8988T (cell line): Measurements from ENCODE around the gene SPTBN5.
"Not testable (repeated sequence)": the region's sequence is repeated elsewhere in the genome, so short reads cannot be mapped to it uniquely, and the experiment has no call there.

Experiments used
- DNase-seq: peaks from one replicate; pipeline ENCODE4 v3.0.0; 2011

SPTBN5 gene

GRCh38 chr15:41841131-41841530 lies 52.7 kb downstream of the SPTBN5 start:
- no peak for DNase-seq

DNA sequence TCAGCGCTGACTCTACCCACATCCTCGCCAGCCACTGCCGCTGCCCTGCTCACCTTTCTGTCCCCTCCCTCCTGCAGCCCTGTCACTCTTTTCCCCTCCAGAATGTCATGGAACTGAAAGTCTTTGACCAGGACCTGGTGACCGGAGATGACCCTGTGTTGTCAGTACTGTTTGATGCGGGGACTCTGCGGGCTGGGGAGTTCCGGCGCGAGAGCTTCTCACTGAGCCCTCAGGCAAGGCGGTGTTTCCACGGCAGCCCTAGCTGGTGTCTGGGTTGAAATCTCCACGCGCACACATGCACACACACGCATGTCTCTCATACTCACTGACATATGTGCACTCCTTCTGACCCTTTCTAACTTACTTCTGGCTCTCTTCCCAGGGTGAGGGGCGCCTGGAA lies 53.2 kb downstream of the SPTBN5 start:
- DNase-seq, result no peak

GRCh38 chr15:41839781-41840491 lies 53.9 kb downstream of the SPTBN5 start:
- no peak for DNase-seq

- DNase-seq, result no peak
Measured at GRCh38 chr15:41838400-41838897, 55.4 kb downstream of the SPTBN5 start, which contains the start of gene PLA2G4B. PLA2G4B (plus strand) TSS chr15:41838847; CDS start chr15:41838914, 67 bp downstream.

DNA sequence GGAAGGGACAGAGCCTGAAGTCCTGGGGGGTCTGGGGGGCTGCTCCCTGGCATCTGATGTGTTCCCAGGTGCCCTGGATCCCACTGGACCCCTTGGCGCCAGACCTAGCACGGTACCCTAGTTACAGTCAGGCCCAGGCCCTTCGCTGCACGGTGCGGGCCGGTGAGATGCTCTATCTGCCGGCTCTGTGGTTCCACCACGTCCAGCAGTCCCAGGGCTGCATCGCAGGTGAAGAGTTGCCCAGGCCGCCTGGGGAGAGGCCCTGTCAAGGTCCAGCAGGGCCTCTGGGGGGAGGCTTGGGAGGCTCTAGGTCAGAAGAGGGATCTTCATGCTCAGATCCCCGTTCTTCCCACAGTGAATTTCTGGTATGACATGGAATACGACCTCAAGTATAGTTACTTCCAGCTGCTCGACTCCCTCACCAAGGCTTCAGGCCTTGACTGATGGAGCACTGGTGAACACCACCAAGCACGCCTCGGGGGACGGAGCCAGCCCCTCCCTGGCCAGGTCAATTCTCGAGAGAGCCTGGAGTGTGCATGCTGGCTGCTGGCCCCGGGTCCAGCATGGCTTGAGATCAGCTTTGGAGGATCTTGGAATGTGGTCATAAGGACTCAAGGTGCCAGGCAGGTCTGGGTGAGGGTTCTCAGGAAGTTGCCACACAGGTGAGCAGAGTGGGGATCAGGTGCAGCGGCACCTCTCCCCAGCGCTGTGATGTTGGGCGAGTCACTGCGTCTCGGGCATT lies 57.0 kb downstream of the SPTBN5 start:
- DNase-seq, result no peak

- DNase-seq, result no peak
Measured at GRCh38 chr15:41836073-41836472, 57.8 kb downstream of the SPTBN5 start.

DNA sequence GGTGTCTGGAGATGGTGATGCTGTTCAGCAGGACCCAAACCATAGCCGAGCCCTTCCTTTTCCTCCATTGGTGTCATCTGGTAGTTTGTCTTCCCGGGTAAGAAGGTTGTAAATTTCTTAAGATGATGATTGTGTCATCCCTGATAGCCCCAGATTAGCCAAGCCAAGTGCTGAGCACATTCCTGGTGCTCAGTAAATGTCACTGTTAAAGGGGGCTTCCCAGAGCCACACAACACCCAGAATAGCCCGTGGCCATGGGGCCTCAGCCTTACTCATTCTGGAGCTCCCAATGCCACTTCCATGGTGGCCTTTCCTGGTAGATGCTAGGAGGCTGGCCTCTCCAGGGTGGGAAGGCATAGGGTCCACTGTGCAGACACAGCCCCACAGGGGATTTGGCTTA lies 59.8 kb downstream of the SPTBN5 start:
- no peak for DNase-seq

- no peak for DNase-seq
Measured at GRCh38 chr15:41832875-41833274, 61.0 kb downstream of the SPTBN5 start.

DNA sequence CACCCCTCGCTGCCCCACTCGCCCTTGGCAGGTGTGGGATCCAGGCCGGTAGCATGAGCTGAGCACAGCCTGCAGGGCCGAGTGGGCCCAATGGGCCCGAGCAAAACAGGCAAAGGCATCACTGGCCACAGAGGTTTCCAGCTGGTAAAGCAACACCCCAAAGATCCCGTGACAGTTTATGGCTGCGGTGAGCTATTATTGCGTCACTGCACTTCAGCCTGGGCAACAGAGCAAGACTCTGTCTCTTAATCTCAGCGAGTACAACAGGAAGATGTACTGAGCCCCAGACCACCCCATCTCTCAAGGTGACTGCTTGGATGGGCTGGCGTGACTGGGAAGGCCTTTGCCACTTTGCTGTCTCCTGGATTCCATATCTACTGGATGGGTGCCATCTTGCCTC lies 61.6 kb downstream of the SPTBN5 start:
- no peak for DNase-seq

- not testable (repeated sequence) for DNase-seq
Measured at GRCh38 chr15:41831291-41831690, 62.6 kb downstream of the SPTBN5 start.

DNA sequence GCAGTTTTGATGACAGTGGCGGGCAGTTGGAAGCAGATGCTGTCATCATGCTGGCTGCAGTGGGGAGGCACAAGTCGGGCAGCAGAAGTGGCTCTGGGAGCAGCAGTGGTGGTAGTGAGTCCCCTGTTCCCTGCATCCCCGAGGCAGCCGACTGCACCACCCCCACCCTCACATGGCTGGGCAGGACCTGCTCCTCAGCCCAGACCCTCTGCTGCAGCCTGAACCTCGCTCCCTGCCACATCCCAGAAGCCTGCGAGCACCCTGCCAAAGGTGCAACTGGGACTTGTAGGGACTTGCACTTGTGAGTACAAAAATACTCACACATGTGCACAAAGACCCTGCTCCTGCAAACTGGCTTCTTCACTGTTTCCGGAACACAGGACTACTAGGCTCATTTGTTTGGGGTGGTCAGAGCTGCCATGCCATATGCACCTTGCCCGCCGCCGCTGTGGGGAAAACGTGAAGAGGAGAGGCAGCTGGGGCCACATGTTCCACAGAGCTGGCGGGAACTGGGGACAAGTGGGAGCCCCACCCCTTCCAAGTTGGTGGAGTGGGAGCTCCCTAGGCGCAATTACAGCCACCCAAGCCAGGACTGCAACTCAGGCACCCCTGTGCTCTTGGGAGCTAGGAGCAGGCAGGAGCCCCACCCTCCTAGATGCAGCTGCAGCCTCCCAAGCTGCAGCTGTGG lies 63.8 kb downstream of the SPTBN5 start:
- DNase-seq, result no peak

DNA sequence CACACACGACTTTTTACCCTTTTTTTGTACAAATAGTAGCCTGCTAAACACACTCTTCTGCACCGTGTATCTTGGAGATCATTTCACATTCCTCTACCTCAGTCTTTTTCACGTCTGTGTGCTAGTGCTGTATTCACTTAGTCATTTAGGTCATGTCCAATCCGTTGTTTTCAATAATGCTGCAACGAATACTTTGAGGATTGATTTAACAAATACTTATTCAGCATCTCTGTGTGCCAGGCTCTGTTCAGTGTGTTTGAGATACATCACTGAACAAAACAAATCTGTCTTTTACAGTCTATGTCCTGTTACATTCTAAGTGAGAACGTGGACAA lies 65.1 kb downstream of the SPTBN5 start:
- DNase-seq, result no peak

DNA sequence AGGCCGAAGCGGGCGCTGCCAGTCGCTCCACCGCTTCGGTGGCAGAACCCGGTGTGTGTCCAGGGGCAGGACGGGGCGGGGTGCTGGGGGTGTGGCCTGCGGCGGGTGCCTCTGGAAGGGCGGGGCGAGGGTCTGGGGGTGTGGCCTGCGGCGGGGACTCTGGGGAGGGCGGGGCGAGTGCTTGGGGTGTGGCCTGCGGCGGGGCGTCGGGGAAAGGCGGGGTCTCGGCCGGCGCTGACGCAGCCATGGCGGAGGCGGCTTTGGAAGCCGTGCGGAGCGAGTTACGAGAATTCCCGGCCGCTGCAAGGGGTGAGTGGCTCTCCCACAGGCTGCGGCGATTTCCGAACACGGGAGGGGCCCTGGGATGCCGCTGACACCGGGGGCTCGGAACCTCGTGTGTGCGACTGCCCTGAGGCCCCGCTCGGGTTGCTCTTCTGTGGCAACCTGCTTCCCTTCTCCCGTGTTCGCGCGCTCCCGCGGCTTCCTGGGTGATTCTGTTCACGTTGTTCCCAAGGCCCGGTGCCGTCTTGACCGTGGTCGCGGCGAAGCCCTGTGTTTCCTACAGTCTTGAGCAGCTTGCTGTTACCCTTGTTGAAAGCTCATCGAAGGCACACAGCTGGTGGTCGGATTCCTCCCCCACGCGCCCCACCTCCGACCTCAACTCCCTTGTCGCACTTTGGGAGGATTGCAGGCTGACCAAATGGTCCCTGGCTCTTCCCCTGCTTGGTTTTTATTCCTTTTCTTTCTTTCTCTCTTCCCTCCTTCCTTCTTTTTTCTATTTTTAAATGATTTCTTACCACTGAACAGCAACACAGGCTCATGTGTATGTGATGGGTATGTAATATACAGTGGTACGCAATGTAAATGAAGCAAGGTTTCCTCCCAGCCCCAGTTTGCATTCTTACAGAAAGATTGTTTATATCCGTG lies 65.7 kb downstream of the SPTBN5 start, which contains the start of gene JMJD7:
Gene JMJD7 (plus strand): TSS at position 213 of the 927 bp plus-strand sequence. CDS start 33 bp downstream, at position 246.
- DNase-seq, result peak; percentile 95

- no peak for DNase-seq
Measured at GRCh38 chr15:41827290-41827879, 66.5 kb downstream of the SPTBN5 start.

- no peak for DNase-seq
Measured at GRCh38 chr15:41825572-41826535, 68.0 kb downstream of the SPTBN5 start.

DNA sequence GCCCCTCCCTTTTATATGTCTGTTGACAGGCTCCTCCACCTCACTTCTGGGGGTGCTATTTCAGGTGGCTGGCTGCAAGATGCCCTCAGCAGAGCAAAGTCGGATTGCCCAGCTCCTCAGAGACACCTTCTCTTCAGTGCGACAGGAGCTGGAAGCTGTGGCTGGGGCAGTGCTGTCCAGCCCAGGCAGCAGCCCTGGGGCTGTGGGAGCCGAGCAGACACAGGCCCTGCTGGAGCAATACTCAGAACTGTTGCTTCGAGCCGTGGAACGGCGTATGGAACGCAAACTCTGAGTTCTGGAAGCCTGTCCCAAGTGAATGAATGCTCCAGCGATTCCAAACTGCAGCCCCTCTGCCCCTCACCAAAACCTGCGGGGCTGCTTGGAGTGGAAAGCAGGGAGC lies 68.7 kb downstream of the SPTBN5 start:
- DNase-seq, result no peak

DNA sequence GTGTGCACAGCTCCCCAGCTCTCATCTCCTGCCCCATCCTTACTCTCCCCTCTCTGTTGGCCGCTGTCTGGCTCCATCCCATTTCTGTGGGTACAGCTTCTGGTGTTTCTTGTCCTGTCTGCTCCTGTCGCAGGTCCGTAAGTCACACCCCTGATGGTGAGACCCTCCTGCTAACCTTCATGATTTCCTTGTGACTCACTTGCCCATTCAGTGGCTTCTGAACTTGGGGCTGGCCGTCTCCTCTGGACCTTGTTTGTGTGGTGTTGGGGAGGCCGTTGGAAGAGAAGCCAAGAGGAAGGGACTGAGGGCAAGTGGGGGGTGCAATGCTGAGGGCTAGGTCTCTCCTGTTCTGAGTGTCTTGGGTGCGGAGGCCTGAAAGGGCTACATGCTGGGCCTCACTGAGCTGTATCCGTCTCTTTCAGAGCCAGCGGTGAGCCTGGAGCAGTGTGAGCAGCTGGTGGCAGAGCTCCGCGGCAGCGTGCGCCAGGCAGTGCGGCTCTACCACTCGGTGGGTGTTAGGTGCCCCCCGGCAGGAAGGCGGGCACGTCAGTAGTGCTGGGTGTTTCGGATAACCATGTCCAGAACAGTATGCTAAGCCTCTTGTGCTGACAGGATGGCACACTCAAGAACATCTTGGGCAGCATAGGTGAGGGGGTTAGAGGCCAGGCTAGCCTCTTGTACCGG lies 69.6 kb downstream of the SPTBN5 start:
- no peak for DNase-seq

DNA sequence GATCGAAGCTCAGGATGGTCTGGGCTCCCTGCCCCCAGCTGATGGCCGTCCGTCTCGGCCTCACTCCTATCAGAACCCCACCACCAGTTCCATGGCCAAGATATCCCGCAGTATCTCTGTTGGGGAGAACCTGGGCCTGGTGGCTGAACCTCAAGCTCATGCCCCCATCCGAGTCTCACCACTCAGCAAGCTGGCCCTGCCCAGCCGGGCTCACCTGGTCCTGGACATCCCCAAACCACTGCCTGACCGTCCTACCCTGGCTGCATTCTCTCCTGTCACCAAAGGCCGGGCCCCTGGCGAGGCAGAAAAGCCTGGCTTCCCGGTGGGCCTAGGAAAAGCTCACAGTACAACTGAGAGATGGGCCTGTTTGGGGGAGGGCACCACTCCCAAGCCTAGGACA lies 70.4 kb downstream of the SPTBN5 start:
- DNase-seq, result no peak

DNA sequence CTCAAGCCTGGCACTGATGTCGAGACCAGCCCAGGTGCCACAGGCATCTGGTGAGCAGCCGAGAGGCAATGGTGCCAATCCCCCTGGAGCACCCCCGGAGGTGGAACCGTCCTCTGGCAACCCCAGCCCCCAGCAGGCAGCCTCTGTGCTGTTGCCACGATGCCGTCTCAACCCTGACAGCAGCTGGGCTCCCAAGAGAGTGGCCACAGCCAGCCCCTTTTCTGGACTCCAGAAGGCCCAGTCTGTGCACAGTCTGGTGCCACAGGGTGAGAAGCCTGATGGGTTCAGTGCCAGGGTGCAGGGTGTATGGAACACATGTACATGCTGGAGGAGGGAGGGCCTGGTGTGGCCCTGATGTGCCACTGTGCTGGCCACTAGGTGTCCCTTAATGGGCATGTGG lies 70.9 kb downstream of the SPTBN5 start:
- DNase-seq, result no peak

DNA sequence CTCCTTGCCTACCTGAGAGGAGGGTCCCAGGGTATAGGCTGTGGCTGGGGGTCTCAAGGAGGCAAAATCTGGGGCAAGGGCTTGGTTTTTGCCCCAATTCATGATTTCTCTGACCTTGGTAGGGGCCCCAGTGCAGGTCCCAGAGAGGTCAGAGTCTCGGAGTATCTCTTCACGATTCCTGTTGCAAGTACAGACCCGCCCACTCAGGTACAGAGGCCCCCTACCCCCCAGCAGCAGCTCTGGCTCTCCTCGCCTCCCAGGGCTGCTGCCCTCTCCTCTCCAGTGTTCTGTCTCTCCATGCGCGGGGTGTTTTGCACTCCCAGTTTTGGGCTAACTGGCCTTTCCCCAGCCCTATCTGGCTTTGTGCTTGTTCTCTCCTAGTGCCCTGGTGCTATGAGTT lies 71.4 kb downstream of the SPTBN5 start:
- no peak for DNase-seq
